Heart left ventricle (tissue), 13 donors: ENCODE data around the gene CADM2.
"Not testable (repeated sequence)": the region's sequence is repeated elsewhere in the genome, so short reads cannot be mapped to it uniquely, and the experiment has no call there.

ENCODE experiments used
- CTCF ChIP-seq, 12 donors: fragments of 200-600 bp; sonication (generic) in 4 of 12; IDR thresholded peaks; one replicate each; pipeline versions ENCODE4 v1.5.0 to v1.8.0; 2018 to 2022; ENCODE audit warnings: antibody characterized with exemption in 12 of 12, mild to moderate bottlenecking in 5 of 12
- POLR2A ChIP-seq, 2 donors: fragments of 450-650 bp; IDR thresholded peaks; one replicate each; pipeline ENCODE4 v1.6.1; 2017; ENCODE audit warnings: antibody characterized with exemption in 2 of 2, mild to moderate bottlenecking in 2 of 2, moderate library complexity in 2 of 2
- donor health status: ischemic (EF 13 %, LVEDD 7.1; RV severe dilation, severe dysfunction).
- donor health status: DM: no; HTN: yes; CAD: no.
- donor health status: DM: no; HTN: no; CAD: no.
- donor health status: ischemic (EF 25% LVEDD 6.9; RV normal size, moderate dysfunction).
- donor health status: ischemic (EF 25% LVEDD 5.7; RV mildly dilated, moderate dysfunction).
- donor health status: ischemic (EF 35%, LVEDD 5.7; RV mildly dilated, moderate dysfunction).
- donor health status: nonischemic (EF 11% LVEDD 7.7; RV severe dilation, severe dysfunction).
- donor health status: DM: yes; HTN: yes; CAD: no.
- donor health status: PGD.
- donor health status: ischemic (EF 29% LVEDD 5.4; RV normal size, mild dysfunction).
- donor health status: nonischemic (EF 23%, LVEDD 6.1; RV moderate dilation, normal function).

- not testable (repeated sequence) for TF ChIP-seq CTCF, POLR2A (IDR thresholded peaks at IDR 0.05)
These were observed 545.5 kb downstream of the CADM2 start for GRCh38 chr3:85504129-85504784.
